GM21619 (cell line): ENCODE results near the gene DDI1.

Source experiments
- ATAC-seq: cut with Tn5 transposase; IDR thresholded peaks from one replicate; pipeline ENCODE4 v1.9.1; 2021; ENCODE audit not compliant: unreplicated experiment

DDI1 gene

DNA sequence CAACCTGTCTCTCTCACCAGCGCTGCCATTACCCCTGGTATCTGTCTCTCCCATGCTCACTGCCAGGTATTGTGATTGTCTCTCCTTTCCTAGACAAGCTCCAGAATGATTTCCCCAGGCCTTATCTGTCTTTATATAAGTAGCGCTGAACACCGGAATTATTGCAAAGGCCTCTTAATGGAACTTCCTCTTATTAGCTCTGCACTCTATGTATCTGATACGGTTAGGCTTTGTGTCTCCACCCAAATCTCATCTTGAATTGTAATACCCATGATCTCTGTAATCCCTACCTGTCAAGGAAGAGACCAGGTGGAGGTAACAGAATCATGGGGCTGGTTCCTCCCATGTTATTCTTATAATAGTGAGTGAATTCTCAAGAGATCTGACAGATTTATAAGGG is 39.3 kb downstream of the DDI1 start:
- ATAC-seq = no peak

DNA sequence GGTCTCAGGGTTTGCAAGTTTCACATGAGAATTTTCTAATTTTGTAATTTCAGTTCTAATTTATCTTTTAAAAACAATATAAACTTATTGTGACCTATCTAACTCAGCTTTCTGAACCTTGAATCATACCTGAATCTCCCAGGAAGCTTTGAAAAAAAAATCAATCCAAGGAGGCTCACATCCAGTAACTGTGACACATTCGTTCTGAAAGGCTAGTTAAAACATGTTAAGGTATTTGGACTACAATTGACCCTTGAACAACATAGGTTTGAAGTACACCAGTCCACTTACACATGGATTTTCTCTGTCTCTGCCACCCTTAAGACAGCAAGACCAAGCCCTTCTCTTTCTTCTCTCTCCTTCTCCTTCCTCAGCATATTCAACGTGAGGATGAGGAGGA is 40.0 kb downstream of the DDI1 start:
- ATAC-seq = no peak

GRCh38 chr11:104078245-104078644 is 41.8 kb downstream of the DDI1 start:
- no peak for ATAC-seq

DNA sequence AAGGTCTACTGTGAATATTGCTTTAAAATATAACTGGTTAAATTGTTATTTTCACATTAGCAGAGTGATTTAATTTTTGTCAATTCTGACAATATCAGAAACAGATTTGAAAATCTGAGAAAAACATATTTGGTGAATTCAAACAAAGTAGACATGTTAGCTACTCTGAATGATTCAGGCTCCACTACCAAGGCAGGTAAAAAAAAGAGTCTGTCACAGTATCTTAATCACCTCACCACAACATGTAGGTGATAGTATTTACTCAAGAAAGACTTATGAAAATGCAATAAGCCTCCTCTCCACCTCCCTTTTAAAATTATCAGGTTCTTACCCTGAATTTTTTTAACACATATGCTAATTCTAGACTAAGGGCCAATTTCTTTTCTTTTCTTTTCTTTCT is 42.6 kb downstream of the DDI1 start:
- no peak for ATAC-seq

GRCh38 chr11:104086621-104087020 is 50.2 kb downstream of the DDI1 start:
- ATAC-seq = no peak
